ENCODE data around the gene SMYD3.

GRCh38 chr1:246159279-246160227, 347.5 kb downstream of the SMYD3 start:
- TF ChIP-seq POLR2A (IDR thresholded peaks at IDR 0.05) (no peak), CTCF (IDR thresholded peaks at IDR 0.05) (no peak)

Measured in heart left ventricle (tissue), 13 donors.